Endothelial cell of umbilical vein (primary cell): ENCODE data around the gene FBXO34. TPM values are rescaled to one million over a fixed set of nuclear protein-coding genes. Genes with fewer than 3 reads are reported as not detected.

Experiments used
- BruUV-seq: library from RNA; stranded (reverse); fragments of 400-500 nt; replicated peaks from 2 replicates; lab custom pipeline; 2021; lab: Mats Ljungman, UMichigan
- CTCF ChIA-PET: fragments of 300-600, 350-600 bp; sonication (Branson Sonifier 250); formaldehyde crosslinking; loops from one replicate; lab custom pipeline; 2021; ENCODE audit warnings: antibody characterized with exemption, inconsistent platforms; lab: Charles Lee
- POLR2A ChIA-PET: fragments of 300-600, 350-600 bp; sonication (Branson Sonifier 250); formaldehyde crosslinking; loops from one replicate; lab custom pipeline; 2021; ENCODE audit warnings: antibody characterized with exemption, inconsistent platforms; lab: Charles Lee
- DNase-seq: peaks from one replicate; pipeline ENCODE4 v3.0.0-alpha.2; 2011; ENCODE audit warnings: low read depth, low spot score
- FAIRE-seq: peaks from 2 replicates; lab custom pipeline; 2011; peaks lifted over from hg19 to GRCh38; lab: Jason Lieb, UNC
- H2AFZ ChIP-seq: 2 replicates; pipeline ENCODE4 v1.6.0; 2012; ENCODE audit warnings: low read depth, low read length, control low read depth, inconsistent platforms
- H3K27ac ChIP-seq: 2 replicates; pipeline ENCODE4 v1.5.1; 2011; ENCODE audit warnings: low read depth, mild to moderate bottlenecking, control low read depth, low read length, moderate library complexity; ENCODE audit not compliant: insufficient read depth
- H3K27me3 ChIP-seq, 2 experiments: 2 replicates each; pipeline versions ENCODE4 v1.6.0 to v1.6.1; 2011; ENCODE audit warnings: low read length in 2 of 2, mixed read lengths in 1 of 2; ENCODE audit not compliant: control insufficient read depth in 2 of 2, insufficient read depth in 2 of 2
- H3K36me3 ChIP-seq, 2 experiments: 2 replicates in 1 of 2; 3 replicates in 1 of 2; pipeline ENCODE4 v1.5.1; 2011; ENCODE audit warnings: low read length in 2 of 2, mild to moderate bottlenecking in 1 of 2, moderate library complexity in 1 of 2; ENCODE audit not compliant: control insufficient read depth in 2 of 2, insufficient read depth in 2 of 2; ENCODE audit errors: extremely low read depth in 1 of 2
- H3K4me1 ChIP-seq: 3 replicates; pipeline ENCODE4 v1.5.1; 2011; ENCODE audit warnings: mild to moderate bottlenecking, low read length; ENCODE audit not compliant: control insufficient read depth, insufficient read depth; ENCODE audit errors: extremely low read depth
- H3K4me2 ChIP-seq: 2 replicates; pipeline ENCODE4 v1.6.1; 2011; ENCODE audit warnings: low read length, control low read depth, mixed read lengths; ENCODE audit not compliant: insufficient read depth
- H3K4me3 ChIP-seq, 3 experiments: fragments of 200-600 bp in 1 of 3; sonication (generic), shearing (Covaris generic) in 1 of 3; replicated peaks in 1 of 3; 2 replicates each; pipeline ENCODE4 v1.5.1; 2011 to 2016; ENCODE audit warnings: control low read depth in 3 of 3, low read length in 3 of 3, mild to moderate bottlenecking in 2 of 3, inconsistent platforms in 1 of 3, low read depth in 1 of 3, moderate library complexity in 1 of 3; ENCODE audit not compliant: insufficient read depth in 1 of 3
- H3K79me2 ChIP-seq: 2 replicates; pipeline ENCODE4 v1.6.0; 2012; ENCODE audit warnings: low read length, inconsistent platforms; ENCODE audit not compliant: control insufficient read depth, insufficient read depth
- H3K9ac ChIP-seq: replicated peaks from 2 replicates; pipeline ENCODE3; 2011; ENCODE audit warnings: low read length, control low read depth; ENCODE audit not compliant: insufficient read depth; ENCODE audit errors: extremely low read depth
- H3K9me1 ChIP-seq: replicated peaks from 3 replicates; pipeline ENCODE4 v1.6.0; 2011; ENCODE audit warnings: mild to moderate bottlenecking, low read length; ENCODE audit not compliant: control insufficient read depth, insufficient read depth; ENCODE audit errors: extremely low read depth
- H3K9me3 ChIP-seq: replicated peaks from 2 replicates; pipeline ENCODE4 v1.5.1; 2012; ENCODE audit warnings: low read length, inconsistent platforms; ENCODE audit not compliant: control insufficient read depth, insufficient read depth
- H4K20me1 ChIP-seq: replicated peaks from 2 replicates; pipeline ENCODE3; 2011; ENCODE audit warnings: mild to moderate bottlenecking, low read length; ENCODE audit not compliant: control insufficient read depth, insufficient read depth; ENCODE audit errors: extremely low read depth
- CTCF ChIP-seq, 2 donors: IDR thresholded peaks; 1 replicate in 1 of 2; 2 replicates in 1 of 2; pipeline ENCODE4 v1.5.1; 2011; ENCODE audit warnings: low read length in 2 of 2, mild to moderate bottlenecking in 2 of 2, moderate library complexity in 2 of 2, control low read depth in 1 of 2, inconsistent platforms in 1 of 2, low read depth in 1 of 2; ENCODE audit not compliant: insufficient read depth in 1 of 2; ENCODE audit errors: extremely low read depth in 1 of 2
- EZH2 ChIP-seq: IDR thresholded peaks from 2 replicates; pipeline ENCODE4 v1.6.1; 2012; ENCODE audit warnings: borderline replicate concordance, low read depth, mild to moderate bottlenecking, moderate library complexity, low read length, inconsistent platforms; ENCODE audit not compliant: severe bottlenecking
- FOS ChIP-seq: IDR thresholded peaks from 2 replicates; pipeline ENCODE4 v1.6.1; 2011; ENCODE audit warnings: mild to moderate bottlenecking, low read length, moderate library complexity, borderline replicate concordance; ENCODE audit not compliant: insufficient read depth
- GATA2 ChIP-seq: IDR thresholded peaks from 2 replicates; pipeline ENCODE4 v1.7.0; 2011; ENCODE audit warnings: low read depth, mild to moderate bottlenecking, moderate library complexity, mixed read lengths, low read length; ENCODE audit not compliant: insufficient read length, insufficient read depth
- JUN ChIP-seq: IDR thresholded peaks from 2 replicates; pipeline ENCODE4 v1.6.1; 2011; ENCODE audit warnings: borderline replicate concordance, low read depth; ENCODE audit not compliant: insufficient read length, insufficient read depth
- MAX ChIP-seq: IDR thresholded peaks from 2 replicates; pipeline ENCODE4 v1.6.1; 2011; ENCODE audit not compliant: insufficient read depth, insufficient read length
- MYC ChIP-seq: IDR thresholded peaks from one replicate; pipeline ENCODE4 v1.6.1; 2011; ENCODE audit warnings: mild to moderate bottlenecking, low read depth, low read length
- POLR2A ChIP-seq: IDR thresholded peaks from 2 replicates; pipeline ENCODE4 v1.6.1; 2012; ENCODE audit warnings: low read depth, mild to moderate bottlenecking, control low read depth, low read length
- POLR2AphosphoS5 ChIP-seq: IDR thresholded peaks from 2 replicates; pipeline ENCODE4 v1.6.1; 2012; ENCODE audit warnings: low read depth, mild to moderate bottlenecking, control low read depth, low read length, moderate library complexity; ENCODE audit not compliant: insufficient read depth
- dilution Hi-C: fragments of 300-500 bp; cut with MboI; formaldehyde crosslinking; loops from one replicate; pipeline ENCODE4 v1.15.0; 2019; ENCODE audit warnings: low sequenced_read_pairs; ENCODE audit not compliant: extremely low pct_ligation_motif_present
- intact Hi-C: fragments of 100-400 bp; cut with micrococcal nuclease; formaldehyde crosslinking; loops from one replicate; pipeline ENCODE4 v1.10.0; 2022
- polyA plus RNA-seq, 4 experiments: library from polyadenylated mRNA; depleted of rRNA in 3 of 4; stranded (reverse) in 3 of 4; unstranded in 1 of 4; fragments of >200 nt; gene quantifications; 2 replicates each; pipeline versions ENCODE4 v1.2.1 to v1.2.3, GENCODE V29; 2011 to 2012; ENCODE audit warnings: missing spikeins in 1 of 4
- total RNA-seq: library from RNA; stranded (reverse); gene quantifications from 2 replicates; pipeline ENCODE4 v1.2.3, GENCODE V29; 2021

Gene FBXO34
- total and polyA plus RNA-seq, 2 donors (not counting 3 experiments of a cell fraction or from before 2014, with no cell fraction given): 8.5 to 14.2 TPM

- dilution Hi-C loops: no loop called here
- no TSS peak for BruUV-seq
Measured at GRCh38 chr14:55254581-55254980, 16.6 kb upstream of the FBXO34 start.

More at GRCh38 chr14:55254581-55254980, 16.6 kb upstream of the FBXO34 start:
- FAIRE-seq (no peak), DNase-seq (no peak)
- TF ChIP-seq CTCF (IDR thresholded peaks at IDR 0.05; ENCODE audit: extremely low read depth in 1 of 2, insufficient read depth in 1 of 2, low read depth in 1 of 2, low read length in 2 of 2) (no peak), GATA2 (no peak), POLR2A (no peak), MYC (no peak), FOS (no peak), MAX (no peak), POLR2AphosphoS5 (no peak), JUN (no peak), EZH2 (no peak)
- Histone ChIP-seq H4K20me1 (no peaks in the 10 kb centered on the region), H3K27me3 (peaks cover 19 to 24% of the 10 kb centered on the region in 2 experiments), H3K4me2 (no peak overlapping the region), H3K4me3 (no peak overlapping the region), H3K27ac (no peak overlapping the region), H3K9ac (no peak overlapping the region), H3K36me3 (no peaks in the 10 kb centered on the region), H3K9me3 (no peaks in the 10 kb centered on the region), H2AFZ (no peak overlapping the region), H3K9me1 (no peaks in the 10 kb centered on the region), H3K4me1 (no peaks in the 10 kb centered on the region), H3K79me2 (no peaks in the 10 kb centered on the region)
- ChIA-PET CTCF (interaction anchor here (0.9 to 2.5 kb wide), 5 partner anchors 9 to 100 kb away, joined by 3 to 14 read pairs (median 4); no protein-coding TSS in a partner anchor), POLR2A (no interaction called here)
- intact Hi-C loops: no loop called here
